ENCODE data around the gene CUX1.

DNA sequence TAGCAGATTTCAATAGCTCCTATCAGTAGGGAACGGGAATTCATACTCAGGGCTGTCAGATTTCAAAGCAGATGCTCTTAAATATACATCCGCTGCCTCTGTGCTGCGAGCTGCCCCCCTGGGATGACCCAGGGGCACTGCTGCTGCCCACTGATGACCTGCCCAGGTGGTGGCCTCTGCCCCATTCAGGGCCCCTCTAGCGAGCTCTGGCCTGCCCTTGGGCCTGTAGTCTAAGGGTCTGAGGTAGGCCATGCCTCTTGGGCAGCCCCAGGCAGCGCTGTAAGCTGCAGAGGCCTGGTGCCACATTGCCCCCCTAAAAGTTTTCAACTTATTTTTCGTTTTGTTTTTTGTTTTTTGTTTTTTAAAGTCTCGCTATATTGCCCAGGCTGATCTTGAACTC, 418.7 kb downstream of the CUX1 start:
- TF ChIP-seq, protein P1, sequence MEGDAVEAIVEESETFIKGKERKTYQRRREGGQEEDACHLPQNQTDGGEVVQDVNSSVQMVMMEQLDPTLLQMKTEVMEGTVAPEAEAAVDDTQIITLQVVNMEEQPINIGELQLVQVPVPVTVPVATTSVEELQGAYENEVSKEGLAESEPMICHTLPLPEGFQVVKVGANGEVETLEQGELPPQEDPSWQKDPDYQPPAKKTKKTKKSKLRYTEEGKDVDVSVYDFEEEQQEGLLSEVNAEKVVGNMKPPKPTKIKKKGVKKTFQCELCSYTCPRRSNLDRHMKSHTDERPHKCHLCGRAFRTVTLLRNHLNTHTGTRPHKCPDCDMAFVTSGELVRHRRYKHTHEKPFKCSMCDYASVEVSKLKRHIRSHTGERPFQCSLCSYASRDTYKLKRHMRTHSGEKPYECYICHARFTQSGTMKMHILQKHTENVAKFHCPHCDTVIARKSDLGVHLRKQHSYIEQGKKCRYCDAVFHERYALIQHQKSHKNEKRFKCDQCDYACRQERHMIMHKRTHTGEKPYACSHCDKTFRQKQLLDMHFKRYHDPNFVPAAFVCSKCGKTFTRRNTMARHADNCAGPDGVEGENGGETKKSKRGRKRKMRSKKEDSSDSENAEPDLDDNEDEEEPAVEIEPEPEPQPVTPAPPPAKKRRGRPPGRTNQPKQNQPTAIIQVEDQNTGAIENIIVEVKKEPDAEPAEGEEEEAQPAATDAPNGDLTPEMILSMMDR (IDR thresholded peaks at IDR 0.05), result no peak
- TF ChIP-seq POLR2A (IDR thresholded peaks at IDR 0.05), result no peak
